GM21360 (cell line): ENCODE measurements around the gene COBL.

Experiments
- ATAC-seq: cut with Tn5 transposase; IDR thresholded peaks from one replicate; pipeline ENCODE4 v1.9.1; 2021; ENCODE audit warnings: mild to moderate bottlenecking, moderate library complexity; ENCODE audit not compliant: unreplicated experiment

Gene COBL

GRCh38 chr7:51062222-51062987 lies 254.2 kb downstream of the COBL start:
- ATAC-seq, result no peak

DNA sequence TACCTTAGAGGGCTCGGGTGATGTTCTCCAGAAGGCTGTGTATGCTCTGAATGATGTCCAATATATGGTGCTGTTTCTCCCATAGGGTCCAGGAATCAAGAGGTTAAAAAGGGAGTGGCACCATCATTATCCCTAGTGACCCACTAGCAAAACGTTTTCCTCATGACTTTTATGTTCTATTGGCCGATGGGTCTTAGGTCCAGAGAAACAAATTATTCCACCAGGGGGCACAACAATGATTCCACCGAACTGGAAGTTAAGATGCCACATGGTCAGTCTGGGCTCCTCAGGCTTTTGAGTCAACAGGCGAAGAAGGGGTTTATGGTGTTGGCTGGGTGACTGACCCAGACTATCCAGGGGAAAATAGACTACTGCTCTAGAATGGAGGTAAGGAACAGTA lies 256.1 kb downstream of the COBL start:
- no peak for ATAC-seq

- no peak for ATAC-seq
Observed at GRCh38 chr7:51059504-51060142, 257.0 kb downstream of the COBL start.

DNA sequence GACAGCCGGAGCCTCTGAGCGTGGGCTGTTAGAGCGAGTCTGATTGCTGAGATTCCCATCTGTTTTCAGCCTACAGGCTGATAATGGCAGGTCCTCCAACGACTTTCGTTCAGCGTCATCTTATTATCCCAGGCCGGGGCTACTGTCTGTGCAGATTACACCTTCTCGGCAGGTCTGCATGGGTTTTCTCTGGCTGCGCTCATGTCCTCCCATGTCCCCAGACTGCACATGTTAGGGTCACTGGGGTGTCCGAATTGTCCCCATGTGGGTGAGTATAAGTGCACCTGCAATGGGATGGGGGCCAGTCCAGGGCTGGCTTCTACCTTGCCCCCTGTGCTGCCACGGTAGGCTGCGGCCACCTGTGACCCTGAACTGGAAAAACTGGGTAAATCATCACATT lies 257.8 kb downstream of the COBL start:
- no peak for ATAC-seq

- ATAC-seq, result no peak
Observed at GRCh38 chr7:51055039-51055840, 261.4 kb downstream of the COBL start.

DNA sequence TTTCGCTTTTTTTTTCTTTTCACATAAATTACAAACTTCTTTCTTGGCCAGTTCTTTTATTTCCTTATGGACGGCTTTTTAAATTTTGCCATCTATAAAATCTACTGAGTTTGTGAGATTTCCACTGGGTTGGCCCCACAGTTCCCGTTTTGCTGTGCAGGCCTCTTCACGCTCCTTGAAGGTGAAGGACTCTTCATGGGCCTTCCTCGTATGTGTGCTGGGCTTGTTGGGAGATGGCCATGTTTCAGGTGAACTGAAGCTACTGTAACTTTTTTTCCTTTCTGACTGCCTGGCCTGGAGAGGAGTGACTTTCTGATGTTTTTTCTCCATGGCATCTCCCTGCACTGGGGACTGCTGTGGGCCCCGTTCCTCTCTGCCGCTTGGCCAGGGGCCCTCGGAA lies 262.4 kb downstream of the COBL start:
- ATAC-seq, result no peak

- no peak for ATAC-seq
Observed at GRCh38 chr7:51053160-51053925, 263.3 kb downstream of the COBL start.

GRCh38 chr7:51046482-51046881 lies 270.1 kb downstream of the COBL start:
- no peak for ATAC-seq

DNA sequence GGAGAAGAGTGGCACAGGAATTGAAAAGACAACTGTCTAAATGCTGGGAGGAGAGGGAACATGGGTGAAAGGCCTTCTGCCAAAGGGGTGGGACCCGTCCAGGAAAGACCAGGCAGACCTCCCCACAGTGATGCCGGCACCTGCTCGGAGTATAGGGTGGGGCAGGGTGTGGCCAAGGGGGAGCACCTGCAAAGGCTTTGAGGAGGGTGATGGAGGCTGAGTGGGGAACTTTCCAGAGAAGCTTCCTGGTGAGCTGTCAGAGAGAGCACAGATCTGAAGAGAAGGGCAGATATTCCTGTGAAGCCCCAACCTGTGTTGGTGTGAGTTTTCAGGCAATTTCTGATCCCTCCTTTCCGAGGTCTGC lies 270.5 kb downstream of the COBL start:
- no peak for ATAC-seq

- no peak for ATAC-seq
Observed at GRCh38 chr7:51045319-51046102, 271.1 kb downstream of the COBL start.

DNA sequence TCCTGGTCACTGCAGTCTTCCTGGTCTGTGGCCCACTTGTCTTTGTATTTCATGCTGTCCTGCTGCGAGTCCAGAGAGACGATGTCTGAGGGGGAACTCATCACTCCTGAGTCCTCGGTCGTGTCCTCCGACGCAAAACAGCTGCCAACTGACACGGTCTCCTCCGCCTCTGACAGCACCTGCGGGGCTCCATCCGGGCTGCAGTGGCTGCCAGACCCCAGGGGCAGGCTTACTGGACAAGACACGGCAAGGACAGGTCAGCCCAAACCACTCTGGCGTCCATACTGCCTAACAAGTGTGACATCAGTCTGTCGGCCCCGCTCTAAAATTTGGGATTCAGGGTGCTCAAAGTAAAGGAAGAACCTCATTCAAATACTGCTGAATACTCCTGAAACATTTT lies 273.1 kb downstream of the COBL start:
- no peak for ATAC-seq

DNA sequence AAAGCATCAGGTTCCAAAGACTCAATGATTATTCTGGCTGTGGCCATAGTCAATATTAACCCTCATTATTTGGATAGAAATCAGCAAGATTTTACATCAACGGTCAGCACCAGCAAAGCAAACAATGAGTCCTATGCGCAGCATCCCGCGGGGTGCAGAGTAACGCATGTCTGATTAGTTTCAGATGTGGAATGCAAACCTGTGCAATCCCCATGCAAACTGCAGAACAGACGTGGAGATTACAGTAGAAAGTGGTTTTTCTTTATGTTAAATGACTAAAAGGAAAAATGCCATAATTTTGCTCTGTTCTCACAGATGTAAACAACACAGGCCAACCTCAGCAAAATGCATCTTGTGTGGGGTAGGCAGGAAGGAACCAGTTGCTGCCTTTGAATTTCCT lies 275.8 kb downstream of the COBL start:
- no peak for ATAC-seq

- ATAC-seq, result no peak
Observed at GRCh38 chr7:51038573-51038972, 278.0 kb downstream of the COBL start.

- ATAC-seq, result no peak
Observed at GRCh38 chr7:51035716-51036115, 280.9 kb downstream of the COBL start.

- no peak for ATAC-seq
Observed at GRCh38 chr7:51034521-51035264, 281.9 kb downstream of the COBL start.

GRCh38 chr7:51033727-51034520 lies 282.7 kb downstream of the COBL start:
- ATAC-seq, result no peak

DNA sequence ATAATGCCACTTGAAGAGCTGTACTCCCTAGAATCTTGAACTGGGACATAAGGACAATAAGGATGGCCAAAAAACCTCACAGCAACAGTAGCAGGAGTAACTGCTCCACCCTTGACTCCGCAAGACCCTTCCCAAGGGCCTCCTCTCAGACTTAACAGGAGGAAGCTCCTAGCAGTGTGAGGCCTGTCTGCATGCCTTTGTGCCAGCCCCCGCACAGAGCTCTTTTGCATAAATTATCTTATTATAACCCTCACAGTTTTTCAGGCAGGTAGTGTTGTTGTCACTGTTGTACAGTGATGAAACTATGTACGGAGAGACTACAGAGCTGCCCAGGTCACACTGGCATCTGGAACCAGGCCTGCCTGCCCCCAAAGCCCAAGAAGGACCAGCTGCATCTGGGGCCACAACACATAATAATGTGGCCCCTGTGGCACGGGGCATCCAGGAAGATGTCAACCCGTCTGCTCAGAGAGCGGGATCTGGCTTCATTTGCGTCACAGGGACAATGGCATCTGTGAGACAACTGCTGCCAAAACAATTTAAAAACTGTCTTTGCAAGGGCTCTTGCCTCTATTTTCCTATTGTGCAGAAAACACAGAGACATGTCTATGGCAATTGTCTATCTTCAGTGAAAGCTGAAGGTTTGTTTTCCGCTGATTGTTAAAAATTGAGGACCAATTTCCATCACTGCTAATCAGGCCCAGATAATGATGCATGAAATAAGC lies 284.7 kb downstream of the COBL start:
- no peak for ATAC-seq

GRCh38 chr7:51031216-51031615 lies 285.4 kb downstream of the COBL start:
- ATAC-seq, result no peak
